Measurements from ENCODE around the gene KRTAP17-1. TPM values are rescaled to one million over a fixed set of nuclear protein-coding genes. Genes with fewer than 3 reads are reported as not detected.
"Not testable (repeated sequence)": the region's sequence is repeated elsewhere in the genome, so short reads cannot be mapped to it uniquely, and the experiment has no call there.

KRTAP17-1 gene
- polyA plus RNA-seq, 1 experiment: not detected

- POLR2A ChIA-PET: no interaction called here
- DNase-seq (ENCODE audit: low read depth, low spot score): peak; percentile 10
- TF ChIP-seq, protein P1, sequence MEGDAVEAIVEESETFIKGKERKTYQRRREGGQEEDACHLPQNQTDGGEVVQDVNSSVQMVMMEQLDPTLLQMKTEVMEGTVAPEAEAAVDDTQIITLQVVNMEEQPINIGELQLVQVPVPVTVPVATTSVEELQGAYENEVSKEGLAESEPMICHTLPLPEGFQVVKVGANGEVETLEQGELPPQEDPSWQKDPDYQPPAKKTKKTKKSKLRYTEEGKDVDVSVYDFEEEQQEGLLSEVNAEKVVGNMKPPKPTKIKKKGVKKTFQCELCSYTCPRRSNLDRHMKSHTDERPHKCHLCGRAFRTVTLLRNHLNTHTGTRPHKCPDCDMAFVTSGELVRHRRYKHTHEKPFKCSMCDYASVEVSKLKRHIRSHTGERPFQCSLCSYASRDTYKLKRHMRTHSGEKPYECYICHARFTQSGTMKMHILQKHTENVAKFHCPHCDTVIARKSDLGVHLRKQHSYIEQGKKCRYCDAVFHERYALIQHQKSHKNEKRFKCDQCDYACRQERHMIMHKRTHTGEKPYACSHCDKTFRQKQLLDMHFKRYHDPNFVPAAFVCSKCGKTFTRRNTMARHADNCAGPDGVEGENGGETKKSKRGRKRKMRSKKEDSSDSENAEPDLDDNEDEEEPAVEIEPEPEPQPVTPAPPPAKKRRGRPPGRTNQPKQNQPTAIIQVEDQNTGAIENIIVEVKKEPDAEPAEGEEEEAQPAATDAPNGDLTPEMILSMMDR (IDR thresholded peaks at IDR 0.05; ENCODE audit: low read depth, low read length): no peak
- H3K27ac ChIP-seq (ENCODE audit: low read depth, low read length): no peak overlapping the region
- CTCF ChIA-PET: no interaction called here
- no peaks in the 10 kb centered on the region for H3K9me3 ChIP-seq (ENCODE audit: control insufficient read depth, insufficient read depth, low read length)
- no peak overlapping the region for H3K4me3 ChIP-seq (ENCODE audit: low read depth, low read length)
- no peaks in the 10 kb centered on the region for H3K27me3 ChIP-seq (ENCODE audit: control insufficient read depth, insufficient read depth, low read length)
These were observed 31.5 kb downstream of the KRTAP17-1 start for GRCh38 chr17:41284043-41284442.

DNA sequence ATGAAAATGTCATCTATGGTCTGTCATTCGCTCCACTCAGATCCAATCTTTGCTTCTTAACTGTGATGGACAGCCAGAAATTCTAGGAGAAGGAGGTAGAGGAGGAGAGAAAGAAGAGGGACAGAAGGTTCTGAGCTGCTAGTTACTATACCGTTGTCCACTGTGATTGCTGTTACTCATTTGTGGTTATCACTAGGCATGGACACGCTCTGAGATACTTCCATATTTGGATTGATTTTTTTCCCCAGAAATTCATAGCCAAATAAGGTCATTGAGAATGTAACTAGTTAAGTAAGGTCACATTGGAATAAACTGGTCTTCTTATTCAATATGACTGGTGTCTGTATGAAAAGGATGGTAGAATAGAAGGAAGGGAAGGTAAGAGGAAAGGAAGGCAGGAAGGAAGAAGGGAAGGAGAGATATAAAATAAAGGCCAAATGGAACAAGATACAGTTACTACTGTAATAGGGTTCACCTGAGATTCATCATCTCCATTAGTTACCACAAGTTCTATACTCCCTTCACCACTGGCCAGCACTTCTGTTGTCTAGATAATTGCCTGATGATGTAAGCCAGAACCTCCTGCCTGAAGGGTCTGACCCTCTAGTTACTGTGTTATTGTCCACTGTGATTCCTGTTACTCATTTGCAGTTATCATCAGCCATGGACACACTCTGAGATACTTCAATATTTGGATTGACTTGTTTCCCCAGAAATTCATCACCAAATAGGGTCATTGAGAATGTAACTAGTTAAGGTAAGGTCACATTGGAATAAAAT is 37.1 kb downstream of the KRTAP17-1 start:
- no peak overlapping the region for H3K4me3 ChIP-seq (ENCODE audit: low read depth, low read length)
- TF ChIP-seq, protein P1 (IDR thresholded peaks at IDR 0.05; ENCODE audit: low read depth, low read length): no peak
- H3K27ac ChIP-seq (ENCODE audit: low read depth, low read length): no peak overlapping the region
- peaks cover 2% of the 10 kb centered on the region for H3K27me3 ChIP-seq (ENCODE audit: control insufficient read depth, insufficient read depth, low read length)
- H3K9me3 ChIP-seq (ENCODE audit: control insufficient read depth, insufficient read depth, low read length): no peaks in the 10 kb centered on the region
- POLR2A ChIA-PET: no interaction called here
- CTCF ChIA-PET: no interaction called here
- no peak for DNase-seq (ENCODE audit: low read depth, low spot score)

GRCh38 chr17:41275648-41276190 is 39.8 kb downstream of the KRTAP17-1 start, which contains the start of gene KRTAP9-7:
TSS of gene KRTAP9-7 (plus strand) at chr17:41275698. CDS start at chr17:41275698, 0 bp downstream.
- CTCF ChIA-PET: interaction anchor here (0.7 kb wide), 1 partner anchor 274 kb away, joined by 4 read pairs; no protein-coding TSS in a partner anchor
- H3K27ac ChIP-seq (ENCODE audit: low read depth, low read length); DNase-seq (ENCODE audit: low read depth, low spot score); H3K4me3 ChIP-seq (ENCODE audit: low read depth, low read length); H3K9me3 ChIP-seq (ENCODE audit: control insufficient read depth, insufficient read depth, low read length); POLR2A ChIA-PET; H3K27me3 ChIP-seq (ENCODE audit: control insufficient read depth, insufficient read depth, low read length): not testable (repeated sequence)

DNA sequence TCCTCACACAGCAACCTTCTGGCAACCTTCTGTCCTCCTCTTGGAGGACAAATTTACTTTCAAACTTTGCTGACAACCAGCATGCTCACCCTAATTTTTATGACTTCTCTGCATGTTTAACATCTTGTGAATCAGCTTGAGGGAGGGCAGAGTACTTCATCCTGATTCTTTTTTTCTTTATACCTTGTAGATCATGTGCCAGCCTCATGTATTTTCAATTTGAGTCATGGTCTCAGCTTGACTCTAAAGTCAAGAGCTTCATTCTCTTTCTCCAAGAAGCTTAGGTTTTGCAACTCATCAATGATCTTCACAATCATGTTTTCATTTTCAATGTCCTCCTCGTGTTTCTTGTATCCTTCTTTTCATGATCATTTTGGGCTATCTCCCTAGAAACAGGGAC is 43.7 kb downstream of the KRTAP17-1 start:
- POLR2A ChIA-PET: no interaction called here
- TF ChIP-seq, protein P1 (IDR thresholded peaks at IDR 0.05; ENCODE audit: low read depth, low read length): no peak
- no peaks in the 10 kb centered on the region for H3K9me3 ChIP-seq (ENCODE audit: control insufficient read depth, insufficient read depth, low read length)
- no peak overlapping the region for H3K27ac ChIP-seq (ENCODE audit: low read depth, low read length)
- DNase-seq (ENCODE audit: low read depth, low spot score): no peak
- no peak overlapping the region for H3K4me3 ChIP-seq (ENCODE audit: low read depth, low read length)
- CTCF ChIA-PET: no interaction called here
- peaks cover 14% of the 10 kb centered on the region for H3K27me3 ChIP-seq (ENCODE audit: control insufficient read depth, insufficient read depth, low read length)

DNA sequence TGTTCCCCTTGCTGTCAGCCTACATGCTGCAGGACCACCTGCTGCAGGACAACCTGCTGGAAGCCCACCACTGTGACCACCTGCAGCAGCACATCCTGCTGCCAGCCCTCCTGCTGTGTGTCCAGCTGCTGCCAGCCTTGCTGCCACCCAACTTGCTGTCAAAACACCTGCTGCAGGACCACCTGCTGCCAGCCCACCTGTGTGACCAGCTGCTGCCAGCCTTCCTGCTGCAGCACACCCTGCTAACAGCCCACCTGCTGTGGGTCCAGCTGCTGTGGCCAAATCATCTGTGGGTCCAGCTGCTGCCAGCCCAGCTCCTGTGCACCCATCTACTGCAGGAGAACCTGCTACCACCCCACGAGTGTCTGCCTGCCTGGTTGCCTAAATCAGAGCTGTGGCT is 44.2 kb downstream of the KRTAP17-1 start:
- H3K9me3 ChIP-seq (ENCODE audit: control insufficient read depth, insufficient read depth, low read length); DNase-seq (ENCODE audit: low read depth, low spot score); CTCF ChIA-PET; H3K4me3 ChIP-seq (ENCODE audit: low read depth, low read length); H3K27ac ChIP-seq (ENCODE audit: low read depth, low read length); POLR2A ChIA-PET: not testable (repeated sequence)
- peaks cover 14% of the 10 kb centered on the region for H3K27me3 ChIP-seq (ENCODE audit: control insufficient read depth, insufficient read depth, low read length)

GRCh38 chr17:41267711-41268110 is 47.8 kb downstream of the KRTAP17-1 start:
- TF ChIP-seq, protein P1 (IDR thresholded peaks at IDR 0.05; ENCODE audit: low read depth, low read length): no peak

More at GRCh38 chr17:41267711-41268110, 47.8 kb downstream of the KRTAP17-1 start:
- Histone ChIP-seq H3K27ac (ENCODE audit: low read depth, low read length) (no peak overlapping the region), H3K27me3 (ENCODE audit: control insufficient read depth, insufficient read depth, low read length) (peaks cover 12% of the 10 kb centered on the region), H3K4me3 (ENCODE audit: low read depth, low read length) (no peak overlapping the region), H3K9me3 (ENCODE audit: control insufficient read depth, insufficient read depth, low read length) (no peaks in the 10 kb centered on the region)
- ChIA-PET POLR2A (interaction anchor here (0.7 kb wide), 1 partner anchor 166 kb away, joined by 3 read pairs; no protein-coding TSS in a partner anchor), CTCF (no interaction called here)
- no peak for DNase-seq (ENCODE audit: low read depth, low spot score)

Measured in AG04450 (cell line).